AG08396 (cell line): ENCODE data around the gene EGFL7.

ENCODE experiments used
- DNase-seq: peaks from one replicate; pipeline ENCODE4 v3.0.0; 2012; ENCODE audit warnings: low spot score, mixed read lengths

EGFL7 gene

DNA sequence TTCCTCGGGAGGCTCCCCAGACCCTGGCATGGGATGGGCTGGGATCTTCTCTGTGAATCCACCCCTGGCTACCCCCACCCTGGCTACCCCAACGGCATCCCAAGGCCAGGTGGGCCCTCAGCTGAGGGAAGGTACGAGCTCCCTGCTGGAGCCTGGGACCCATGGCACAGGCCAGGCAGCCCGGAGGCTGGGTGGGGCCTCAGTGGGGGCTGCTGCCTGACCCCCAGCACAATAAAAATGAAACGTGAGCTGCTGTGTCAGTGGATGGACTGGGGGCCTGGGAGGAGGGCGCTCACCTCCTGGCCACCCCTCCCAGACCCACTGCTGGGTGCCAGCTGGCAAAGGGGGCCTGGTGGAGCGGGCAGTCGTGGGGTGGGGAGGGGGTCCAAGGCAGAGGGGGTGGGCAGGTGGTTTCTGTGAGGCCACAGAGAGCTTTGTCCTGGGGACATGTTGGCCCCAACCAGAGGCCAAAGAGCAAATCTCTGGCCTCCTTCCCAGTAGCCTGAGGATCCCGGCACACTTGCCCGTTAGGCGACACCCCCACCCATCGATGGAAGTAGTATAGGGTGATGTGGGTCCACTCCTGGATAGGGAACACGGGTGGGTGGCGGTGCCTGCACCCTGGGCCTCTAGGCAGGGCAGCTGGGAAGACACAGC lies 9.8 kb downstream of the EGFL7 start:
- no peak for DNase-seq

DNA sequence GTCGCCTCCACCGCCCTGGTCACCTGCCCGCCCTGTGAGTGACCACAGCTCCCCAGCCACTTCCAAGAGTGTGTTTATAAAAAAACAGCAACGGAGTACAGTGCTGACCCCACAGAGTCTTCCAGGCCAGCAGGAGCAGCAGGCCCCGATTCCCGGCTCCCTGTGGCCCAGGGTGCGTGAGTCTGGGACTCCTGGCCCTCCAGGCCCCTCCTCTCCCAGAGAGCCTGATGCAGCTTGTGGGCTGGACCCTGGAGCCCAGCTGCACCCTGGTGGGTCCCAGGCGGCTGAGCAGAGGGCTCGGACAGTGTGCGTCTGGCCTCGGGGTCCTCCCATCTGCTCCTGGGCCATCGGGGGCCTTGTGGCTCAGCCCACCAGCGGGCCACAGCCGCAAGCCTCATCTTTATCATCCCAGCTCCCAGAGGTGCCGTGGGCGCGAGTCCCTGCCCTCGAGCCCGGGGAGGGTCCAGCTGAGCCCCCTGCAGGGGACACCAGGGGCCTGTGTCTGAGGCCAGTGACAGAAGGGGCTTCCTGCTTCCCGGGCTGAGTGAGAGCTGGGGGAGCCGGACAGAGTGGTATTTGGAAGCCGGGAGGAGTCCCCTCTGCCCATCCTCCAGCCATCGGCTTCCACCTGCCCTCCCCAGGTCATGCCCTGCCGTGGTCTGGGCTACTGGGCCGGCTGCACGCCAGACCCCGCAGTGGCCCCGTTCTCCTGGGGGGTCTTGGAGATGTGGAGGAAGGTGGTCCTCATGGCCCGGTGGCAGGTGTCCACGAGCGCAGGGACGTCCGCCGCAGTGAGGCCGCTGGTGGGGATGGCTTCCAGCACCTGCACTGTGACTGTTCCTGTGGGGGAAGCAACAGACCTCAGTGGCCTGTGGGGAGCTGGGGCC lies 10.6 kb downstream of the EGFL7 start:
- DNase-seq = no peak

- no peak for DNase-seq
Observed at GRCh38 chr9:136673975-136674785, 11.5 kb downstream of the EGFL7 start.

DNA sequence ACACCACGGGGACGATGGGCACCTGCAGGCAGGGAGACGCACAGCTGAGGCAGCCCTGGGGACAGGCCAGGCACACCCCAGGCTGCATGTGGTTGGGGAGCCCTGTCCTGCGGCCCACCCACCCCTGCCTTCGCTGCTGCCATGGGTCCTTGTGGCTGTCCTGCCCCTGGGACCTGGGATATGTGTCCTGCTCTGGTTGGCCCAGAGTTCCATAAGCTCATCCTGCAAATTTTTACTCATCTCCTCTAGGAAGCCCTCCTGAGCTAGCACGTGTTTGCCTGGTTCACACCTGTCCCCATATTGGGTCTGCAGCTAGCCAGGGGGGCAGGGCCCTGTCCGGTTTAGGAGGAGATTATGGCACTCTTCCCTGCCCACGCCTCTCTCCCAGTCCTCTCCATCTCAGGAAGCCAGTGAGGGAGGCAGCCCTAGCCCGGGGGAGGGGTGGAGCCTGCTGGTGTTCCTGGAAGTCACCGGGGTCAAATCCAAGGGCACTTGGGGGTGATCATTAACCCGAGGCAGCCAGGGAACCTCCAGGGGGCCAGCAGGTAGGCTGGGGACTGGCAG lies 12.2 kb downstream of the EGFL7 start:
- DNase-seq = no peak

DNA sequence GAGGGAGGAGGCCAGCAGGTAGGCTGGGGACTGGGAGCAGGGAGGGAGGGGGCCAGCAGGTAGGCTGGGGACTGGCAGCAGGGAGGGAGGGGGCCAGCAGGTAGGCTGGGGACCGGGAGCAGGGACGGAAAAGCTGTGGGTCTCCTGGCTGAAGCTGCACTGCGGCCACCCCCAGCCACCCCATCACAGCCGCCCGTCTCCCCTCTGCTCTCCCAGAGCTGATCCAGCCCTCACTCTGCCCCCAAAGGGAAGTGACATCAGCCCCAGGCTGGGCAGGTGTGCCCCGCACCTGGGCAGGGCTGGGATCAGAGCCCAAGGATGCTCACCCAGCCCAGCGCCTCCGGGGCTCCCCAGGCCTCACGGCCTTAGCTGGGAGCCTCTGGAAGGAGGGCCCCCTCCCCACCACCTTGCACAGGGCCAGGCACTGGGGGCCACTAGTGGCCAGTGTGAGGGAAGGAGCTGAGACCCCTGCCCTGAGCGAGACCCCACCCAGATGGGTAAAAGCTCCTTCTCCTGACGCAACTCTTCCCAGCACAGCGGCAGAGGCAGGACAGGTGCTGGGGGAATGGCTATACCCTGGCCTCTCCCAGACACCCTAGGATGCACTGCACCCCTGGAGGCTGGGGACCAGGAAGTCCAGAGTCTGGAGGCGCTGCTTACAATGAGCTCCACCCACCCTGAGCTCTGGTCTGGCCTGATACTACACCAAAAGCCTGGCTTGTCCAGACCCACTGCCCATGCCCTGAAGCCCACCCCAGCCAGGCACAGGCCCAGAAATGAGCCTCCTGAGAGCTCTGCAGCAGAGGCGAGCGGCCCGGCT lies 13.0 kb downstream of the EGFL7 start:
- no peak for DNase-seq

DNA sequence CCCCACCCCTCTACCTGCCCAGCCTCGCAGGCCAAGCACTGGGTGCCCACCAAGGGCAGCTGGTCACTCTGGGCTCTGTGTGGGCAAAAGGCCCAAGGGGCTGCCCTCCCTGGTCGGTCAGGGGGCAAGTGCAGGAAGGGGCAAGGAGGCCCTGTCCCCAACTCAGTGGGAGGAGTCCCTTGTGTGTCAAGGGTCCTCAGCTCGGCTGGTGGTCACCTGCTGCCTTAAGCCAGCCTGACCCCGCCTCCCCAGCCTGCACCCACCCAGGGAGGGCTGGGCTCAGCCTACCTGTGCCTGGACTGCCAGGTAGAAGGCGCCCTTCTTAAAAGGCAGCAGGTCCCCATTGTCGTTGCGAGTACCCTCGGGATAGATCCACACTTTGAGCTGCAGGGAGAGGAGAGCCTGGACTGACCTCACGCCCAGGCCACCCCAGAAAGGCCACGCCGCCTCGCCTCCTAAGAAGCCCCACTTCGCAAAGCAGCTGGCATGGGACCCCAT lies 13.6 kb downstream of the EGFL7 start:
- no peak for DNase-seq

DNA sequence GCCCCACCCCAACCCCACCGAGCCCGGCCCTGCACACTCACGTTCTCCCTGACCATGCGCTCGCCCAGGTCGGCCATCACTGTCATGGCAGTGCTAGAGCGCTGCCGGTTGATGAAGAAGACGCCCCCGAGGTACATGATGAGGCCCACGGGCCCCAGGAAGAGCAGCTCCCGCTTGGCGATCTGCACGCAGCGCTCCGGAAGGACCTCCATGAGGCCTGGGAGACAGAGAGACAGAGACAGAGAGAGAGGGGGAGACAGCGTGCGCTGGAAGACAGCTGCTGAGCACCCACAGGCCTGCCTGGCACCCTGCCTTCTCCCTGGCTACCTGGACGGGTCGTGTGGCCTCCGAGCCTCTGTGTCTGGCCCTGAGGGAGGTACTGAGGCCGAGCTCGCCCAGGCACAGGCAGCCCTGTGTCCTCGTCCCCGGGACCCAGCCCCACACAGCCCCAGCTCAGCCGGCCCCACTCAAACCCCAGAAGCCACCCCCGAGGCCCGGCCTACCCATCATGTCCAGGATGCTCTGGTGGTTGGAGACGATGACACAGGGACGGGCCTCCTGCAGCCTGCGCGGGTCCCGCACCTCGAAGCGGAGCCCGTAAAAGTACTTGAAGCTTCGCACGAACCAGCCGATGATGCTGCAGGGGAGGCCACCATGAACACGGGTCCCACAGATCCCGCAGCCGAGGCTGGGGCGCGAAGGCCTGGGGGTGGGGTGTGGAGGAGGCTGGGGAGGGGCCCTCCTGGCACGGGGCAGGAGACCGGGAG lies 14.4 kb downstream of the EGFL7 start:
- no peak for DNase-seq

- no peak for DNase-seq
Observed at GRCh38 chr9:136678034-136678433, 15.3 kb downstream of the EGFL7 start.

GRCh38 chr9:136678624-136679023 lies 15.9 kb downstream of the EGFL7 start:
- no peak for DNase-seq

- DNase-seq = no peak
Observed at GRCh38 chr9:136679431-136679941, 16.8 kb downstream of the EGFL7 start.

GRCh38 chr9:136681029-136681428 lies 18.3 kb downstream of the EGFL7 start:
- DNase-seq = no peak

- no peak for DNase-seq
Observed at GRCh38 chr9:136681945-136682699, 19.4 kb downstream of the EGFL7 start.

DNA sequence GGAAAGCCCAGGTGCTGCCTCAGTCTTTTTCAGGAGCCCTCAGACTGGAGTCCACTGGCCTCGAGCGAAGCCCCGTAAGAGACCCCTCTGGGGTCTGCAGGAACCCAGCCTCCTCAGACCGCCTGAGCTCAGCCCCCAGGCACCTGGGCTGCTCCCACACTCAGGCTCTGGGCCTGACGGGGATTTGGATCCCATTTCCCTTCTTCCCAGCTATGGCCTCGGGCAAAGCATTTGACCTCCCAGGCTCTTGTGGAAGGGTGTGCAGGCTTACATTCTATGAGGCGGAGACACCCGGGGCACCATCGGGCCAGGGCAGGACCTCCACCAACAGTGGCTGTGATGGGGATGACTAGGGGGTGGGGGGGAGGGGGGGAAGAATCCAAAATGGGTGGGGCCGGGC lies 20.0 kb downstream of the EGFL7 start:
- DNase-seq = no peak

DNA sequence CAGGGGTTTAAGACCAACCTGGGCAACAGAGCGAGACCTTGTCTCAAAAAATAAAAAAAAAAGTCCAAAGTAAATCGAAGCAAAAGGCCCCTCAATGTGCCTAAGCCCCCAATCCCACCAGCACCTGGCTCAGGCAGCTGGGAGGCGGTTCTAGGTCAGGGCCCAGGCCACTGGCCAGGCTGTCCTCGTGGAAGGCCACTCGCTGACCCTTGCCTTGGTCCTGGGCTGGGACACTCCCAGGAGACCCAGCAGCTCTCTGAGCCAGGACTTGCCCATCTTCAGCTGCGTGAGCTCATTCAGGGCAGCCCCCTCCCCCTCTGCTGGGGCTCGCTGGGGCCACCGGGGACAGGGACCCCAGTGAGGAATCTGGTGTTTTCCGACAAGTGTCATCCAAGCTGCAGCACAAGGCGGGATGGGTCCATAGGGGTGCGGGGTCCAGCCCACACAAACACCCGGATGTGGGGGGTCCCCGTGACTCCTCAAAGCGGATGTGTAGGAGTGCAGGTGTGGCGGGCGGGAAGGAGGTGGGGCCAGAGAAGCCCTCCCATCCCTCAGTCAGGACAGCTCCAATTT lies 20.5 kb downstream of the EGFL7 start:
- DNase-seq = no peak

DNA sequence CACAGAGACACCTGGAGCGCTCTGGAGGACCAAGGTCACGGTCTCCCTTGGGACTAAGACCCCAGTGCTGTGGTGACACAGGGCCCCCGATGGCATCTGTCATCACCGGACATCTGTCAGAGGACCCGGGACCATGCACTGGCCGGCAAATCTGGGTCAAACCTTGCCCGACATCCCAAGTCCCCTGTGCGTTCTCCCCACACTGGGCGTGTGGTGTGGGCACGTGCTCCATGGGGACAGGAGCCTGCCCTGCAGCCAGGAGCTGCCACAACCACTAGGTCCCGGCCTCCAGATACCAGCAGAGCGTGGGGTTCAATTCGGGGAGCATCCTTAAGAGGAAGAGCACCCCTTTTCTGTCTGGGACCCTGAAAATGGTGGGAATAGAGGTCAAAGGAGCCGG lies 21.0 kb downstream of the EGFL7 start:
- DNase-seq = no peak

DNA sequence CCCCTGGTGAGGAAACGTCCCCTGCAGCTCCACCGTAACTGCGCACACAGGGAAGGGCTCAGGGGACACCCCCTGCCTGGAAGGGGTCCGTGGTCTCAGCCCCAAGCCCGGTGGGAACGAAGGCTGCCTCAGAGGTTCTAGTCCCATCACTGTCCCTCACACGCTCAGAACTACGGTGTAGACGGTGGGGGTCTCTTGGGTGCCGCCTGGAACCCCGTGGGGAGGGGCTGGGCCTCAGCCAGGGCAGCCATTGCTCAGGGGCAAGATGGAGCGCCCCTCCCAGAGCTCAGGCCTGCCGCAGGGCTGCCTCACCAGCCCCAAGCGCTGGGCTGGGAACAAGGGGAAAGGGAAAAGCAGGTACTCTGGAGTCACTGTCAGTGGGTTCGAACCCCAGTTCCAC lies 21.6 kb downstream of the EGFL7 start:
- DNase-seq = no peak

DNA sequence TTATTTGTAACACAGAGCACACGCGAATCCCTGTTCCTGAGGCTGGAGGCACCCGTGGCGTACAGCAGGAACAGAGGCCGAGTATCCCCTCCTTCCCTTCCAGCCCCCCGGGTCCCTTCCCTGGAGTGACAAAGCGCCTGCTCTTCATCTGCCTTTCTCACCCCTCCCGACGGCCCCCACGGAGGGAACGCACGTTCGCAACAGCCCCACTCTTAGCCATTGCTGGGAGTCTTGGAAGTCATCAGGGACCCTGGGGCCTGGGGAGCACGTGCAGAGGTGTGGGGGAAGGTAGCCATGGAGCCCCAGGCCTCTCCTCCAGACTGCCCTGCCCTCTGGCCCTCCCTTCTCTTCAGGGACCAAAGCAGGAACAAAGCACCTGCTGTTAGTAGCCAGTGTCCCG lies 22.1 kb downstream of the EGFL7 start:
- no peak for DNase-seq

- no peak for DNase-seq
Observed at GRCh38 chr9:136685216-136685615, 22.5 kb downstream of the EGFL7 start.
